GM12873 (cell line): Measurements from ENCODE around the gene PPY.

Experiments
- TF ChIP-seq, protein P1 (sequence below): IDR thresholded peaks from 2 replicates; pipeline ENCODE4 v1.5.1; 2012; ENCODE audit warnings: low read depth, mild to moderate bottlenecking, moderate library complexity, low read length, control low read depth; ENCODE audit not compliant: insufficient read depth; ENCODE audit errors: missing control alignments

Gene PPY

DNA sequence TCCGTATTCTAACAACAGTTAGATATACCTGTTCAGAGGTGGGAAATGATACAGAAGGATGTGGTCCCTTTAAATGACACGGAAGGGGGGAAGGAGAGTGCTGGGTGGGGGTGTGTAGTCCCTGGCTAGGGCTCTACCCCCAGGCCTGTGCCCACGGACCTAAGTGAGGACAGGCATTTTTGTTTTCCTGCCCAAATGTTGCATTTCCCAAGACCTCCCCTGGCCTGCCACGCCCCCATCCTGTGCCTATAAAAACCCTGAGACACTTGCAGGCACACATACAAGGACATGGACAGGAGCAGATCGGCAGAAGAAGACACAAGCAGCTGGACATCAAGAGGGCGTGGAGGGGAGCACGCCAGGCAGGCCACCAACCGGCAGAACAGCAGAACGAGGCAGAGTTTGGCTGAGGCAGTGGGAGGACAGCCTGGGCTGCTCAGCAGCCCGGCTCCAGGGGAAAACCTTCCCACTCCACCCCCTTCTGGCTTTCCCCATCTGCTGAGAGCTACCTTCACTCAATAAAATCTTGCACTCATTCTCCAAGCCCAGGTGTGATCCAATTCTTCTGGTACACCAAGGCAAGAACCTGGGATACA, 21.7 kb downstream of the PPY start:
- TF ChIP-seq, protein P1, sequence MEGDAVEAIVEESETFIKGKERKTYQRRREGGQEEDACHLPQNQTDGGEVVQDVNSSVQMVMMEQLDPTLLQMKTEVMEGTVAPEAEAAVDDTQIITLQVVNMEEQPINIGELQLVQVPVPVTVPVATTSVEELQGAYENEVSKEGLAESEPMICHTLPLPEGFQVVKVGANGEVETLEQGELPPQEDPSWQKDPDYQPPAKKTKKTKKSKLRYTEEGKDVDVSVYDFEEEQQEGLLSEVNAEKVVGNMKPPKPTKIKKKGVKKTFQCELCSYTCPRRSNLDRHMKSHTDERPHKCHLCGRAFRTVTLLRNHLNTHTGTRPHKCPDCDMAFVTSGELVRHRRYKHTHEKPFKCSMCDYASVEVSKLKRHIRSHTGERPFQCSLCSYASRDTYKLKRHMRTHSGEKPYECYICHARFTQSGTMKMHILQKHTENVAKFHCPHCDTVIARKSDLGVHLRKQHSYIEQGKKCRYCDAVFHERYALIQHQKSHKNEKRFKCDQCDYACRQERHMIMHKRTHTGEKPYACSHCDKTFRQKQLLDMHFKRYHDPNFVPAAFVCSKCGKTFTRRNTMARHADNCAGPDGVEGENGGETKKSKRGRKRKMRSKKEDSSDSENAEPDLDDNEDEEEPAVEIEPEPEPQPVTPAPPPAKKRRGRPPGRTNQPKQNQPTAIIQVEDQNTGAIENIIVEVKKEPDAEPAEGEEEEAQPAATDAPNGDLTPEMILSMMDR = no peak

DNA sequence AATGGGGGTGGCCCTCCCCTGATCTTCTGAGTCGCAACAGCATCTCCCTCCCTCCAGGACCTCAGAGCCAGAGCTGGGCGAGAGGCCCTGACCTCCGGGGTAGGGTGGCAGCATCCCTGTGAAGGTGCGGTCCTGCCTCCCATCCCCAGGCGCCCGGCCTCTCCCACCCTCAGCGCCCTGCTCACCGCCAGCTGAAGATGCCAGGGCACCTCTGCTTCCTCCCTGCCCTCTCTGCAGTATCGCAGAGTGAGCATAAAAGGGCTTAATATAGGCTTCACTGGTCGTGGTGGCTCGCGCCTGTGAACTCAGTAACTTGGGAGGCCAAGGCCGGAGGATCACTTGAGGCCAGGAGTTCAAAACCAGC, 24.3 kb downstream of the PPY start:
- TF ChIP-seq, protein P1 = no peak

DNA sequence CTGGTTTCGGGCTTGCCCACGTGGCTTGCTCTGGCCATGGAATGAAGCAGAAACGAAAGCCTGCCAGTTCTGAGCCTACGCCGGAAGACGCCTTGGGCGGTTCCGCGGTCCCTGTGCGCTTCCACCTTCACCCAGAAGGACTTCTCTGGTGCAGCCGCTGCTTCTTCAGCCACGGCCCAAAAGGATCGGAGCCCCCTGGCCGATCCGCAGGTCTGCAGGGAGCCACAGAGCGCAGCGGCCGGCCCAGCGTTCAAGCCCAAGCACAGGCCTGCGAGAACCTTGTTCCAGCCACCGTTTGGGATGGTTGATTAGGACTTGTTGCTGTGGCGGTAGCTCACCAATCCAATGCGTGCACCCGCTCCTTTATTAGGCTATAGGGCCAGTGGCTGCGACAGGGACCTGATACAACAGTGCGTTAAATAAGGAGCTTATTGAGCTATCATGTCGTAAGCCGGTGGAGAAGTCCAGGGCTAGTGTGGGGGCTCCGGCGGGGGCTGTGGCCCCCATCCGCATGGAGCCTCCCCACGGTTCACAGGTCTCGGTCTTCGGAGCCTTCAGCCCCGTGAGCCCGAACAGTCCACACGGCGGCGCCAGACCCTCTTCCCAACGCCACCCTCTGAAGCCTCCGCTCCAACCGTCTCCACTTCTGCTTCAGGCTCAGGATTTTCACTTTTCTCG, 24.8 kb downstream of the PPY start:
- TF ChIP-seq, protein P1 = peak; percentile 70

DNA sequence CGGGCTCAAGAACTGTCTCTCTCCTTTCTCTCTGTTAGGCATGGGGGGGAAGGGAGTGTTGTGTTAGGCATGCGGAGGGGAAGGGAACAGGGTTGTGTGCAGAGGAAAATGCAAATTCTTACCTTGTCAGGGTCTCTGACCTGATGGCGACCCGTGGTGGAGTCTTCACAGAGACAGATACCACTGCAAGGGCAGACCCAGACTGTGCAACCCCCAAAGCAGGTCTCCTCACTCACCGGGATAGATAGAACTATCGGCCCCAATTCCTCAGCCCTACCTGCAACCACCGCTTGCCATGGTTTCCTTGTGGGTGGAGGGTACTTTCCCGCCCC, 25.3 kb downstream of the PPY start:
- TF ChIP-seq, protein P1 = no peak

DNA sequence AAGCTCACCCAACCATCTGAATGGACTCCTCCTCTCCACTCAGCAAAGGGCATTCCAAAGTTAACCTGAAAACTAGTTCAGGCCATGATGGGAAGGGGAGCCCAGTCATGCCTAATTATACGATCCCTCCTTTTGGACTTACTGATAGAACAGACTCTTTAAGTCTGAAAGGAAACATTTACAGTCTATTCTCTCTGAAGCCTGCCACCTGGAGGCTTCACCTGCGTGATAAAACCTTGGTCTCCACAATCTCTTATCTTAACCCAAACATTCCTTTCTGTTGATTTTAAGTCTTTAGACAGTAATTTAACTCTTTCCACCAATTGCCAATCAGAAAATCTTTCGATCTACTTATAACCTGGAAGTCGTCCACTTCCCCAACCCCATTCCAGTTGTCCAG, 25.9 kb downstream of the PPY start:
- TF ChIP-seq, protein P1 = no peak

DNA sequence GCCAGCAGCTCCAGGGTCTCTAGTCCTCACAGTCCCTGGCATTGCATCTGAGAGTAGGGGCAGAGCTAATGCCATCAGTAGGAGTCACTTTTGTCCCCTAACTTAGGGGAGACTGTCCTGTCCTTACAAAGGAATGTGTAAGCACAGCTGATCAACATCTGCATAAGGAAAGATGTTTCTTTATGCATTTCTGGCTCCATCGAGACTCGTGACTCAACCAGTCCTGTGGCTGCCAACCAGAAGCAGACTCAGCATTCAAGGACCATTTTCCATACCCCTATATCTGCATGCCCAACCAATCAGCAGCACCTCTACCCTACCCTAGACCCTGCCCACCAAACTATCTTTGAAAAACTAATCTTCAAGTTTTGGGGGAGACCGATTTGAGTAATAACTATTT, 26.7 kb downstream of the PPY start:
- TF ChIP-seq, protein P1 = no peak

DNA sequence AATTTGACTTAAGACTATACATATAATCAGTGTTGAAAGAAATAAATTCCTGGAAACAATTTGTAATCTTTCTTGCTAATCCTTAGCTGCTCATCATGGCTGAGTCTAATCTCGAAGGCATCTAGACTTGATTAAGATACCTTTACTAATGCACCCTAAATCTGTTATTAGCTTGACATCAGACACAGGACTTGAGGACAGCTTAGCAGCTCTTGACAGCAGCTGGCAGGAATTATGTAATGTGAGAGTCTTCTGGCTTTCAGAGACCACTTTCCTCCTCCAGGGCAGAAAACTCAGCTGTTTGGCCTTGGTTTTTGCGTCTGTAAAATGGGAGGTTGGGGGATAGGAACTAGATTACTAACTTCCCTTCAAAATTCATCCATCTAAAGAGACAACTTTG, 27.8 kb downstream of the PPY start:
- TF ChIP-seq, protein P1 = no peak
